ENCODE data around the gene SLC16A12.

SLC16A12 gene

DNA sequence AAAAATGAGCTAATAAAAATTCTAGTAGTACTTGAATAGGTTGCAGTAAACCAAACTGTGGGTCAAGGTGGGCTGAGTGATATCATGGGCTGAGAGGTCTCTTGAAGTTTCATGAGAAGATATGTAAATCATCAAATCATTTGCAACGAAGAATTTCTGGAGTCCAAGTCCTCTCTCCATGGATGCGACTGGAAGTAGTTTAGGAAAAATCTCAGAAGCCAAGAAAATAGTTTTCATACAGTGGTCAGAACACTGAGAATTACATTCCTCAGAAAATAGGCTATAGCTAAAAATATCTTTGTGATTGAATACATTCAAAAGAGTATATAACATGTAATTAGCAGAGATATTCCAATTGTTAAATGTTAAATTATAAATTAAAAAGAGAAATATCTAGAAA, 146.6 kb downstream of the SLC16A12 start:
- no peak for DNase-seq

DNA sequence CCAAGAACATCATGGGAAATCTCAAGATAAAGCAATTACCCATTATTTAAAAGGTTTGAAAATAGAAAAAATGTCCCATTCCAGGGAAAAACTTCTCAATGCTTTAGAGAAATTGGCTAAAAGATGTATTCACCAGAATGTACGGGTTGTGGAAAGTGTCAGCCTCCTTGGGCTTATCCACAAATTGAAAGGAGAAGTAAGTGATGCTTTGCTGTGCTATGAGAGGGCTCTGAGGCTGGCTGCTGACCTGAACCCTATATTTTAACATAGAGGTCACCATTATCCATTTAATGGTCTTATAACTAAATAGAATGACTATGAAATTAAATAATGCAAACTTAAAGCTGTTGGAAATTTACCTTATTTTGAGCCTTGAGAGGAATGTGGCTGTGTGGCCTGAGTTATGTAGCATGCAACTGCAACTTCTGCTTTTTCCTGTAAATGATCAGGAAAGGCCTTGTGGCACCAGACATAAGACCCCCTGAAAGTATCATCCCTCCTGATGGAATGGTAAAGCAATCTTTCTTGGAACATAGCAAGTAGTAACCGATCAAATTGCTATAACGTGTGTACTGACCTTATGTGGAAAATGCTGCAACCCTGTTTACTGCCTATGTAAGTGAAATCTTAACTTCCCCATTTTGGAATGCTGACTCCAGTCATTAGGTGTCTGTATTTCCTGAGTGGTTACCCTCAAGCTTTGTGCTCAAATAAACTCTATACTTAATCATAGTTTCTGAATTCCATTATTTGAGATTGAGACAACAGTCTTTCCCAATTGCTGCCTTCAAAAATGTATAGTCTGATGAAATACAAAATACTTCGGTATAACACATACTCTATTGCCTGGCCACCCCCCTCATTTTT, 150.7 kb downstream of the SLC16A12 start:
- no peak for DNase-seq

DNA sequence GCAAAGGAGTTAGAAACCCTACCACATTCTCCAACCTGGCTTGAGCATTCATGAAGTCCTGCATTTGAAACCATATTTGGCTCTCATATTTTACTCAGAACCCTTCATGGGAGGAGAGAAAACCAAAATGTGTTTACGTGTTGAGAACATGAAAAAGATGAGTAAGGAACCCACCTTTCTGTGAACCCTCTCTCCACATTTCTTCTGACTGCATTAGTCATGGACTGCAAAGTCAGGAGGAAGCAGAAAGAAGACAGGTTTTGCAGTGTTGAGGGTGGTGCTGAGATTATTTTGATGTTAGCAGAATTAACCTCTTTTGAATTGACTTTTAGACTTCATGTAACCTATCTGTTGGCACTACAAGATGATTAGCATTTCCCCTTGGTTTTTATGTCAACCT, 152.6 kb downstream of the SLC16A12 start:
- DNase-seq = no peak

Data from hippocampal formation (tissue), 2 donors.